Uterine smooth muscle cell (primary cell): Measurements from ENCODE around the gene SEC16B. TPM values are rescaled to one million over a fixed set of nuclear protein-coding genes. Genes with fewer than 3 reads are reported as not detected.

Experiments used
- total RNA-seq: library from RNA; depleted of rRNA; stranded (reverse); fragments of >200 nt; gene quantifications from 2 replicates; pipeline ENCODE4 v1.2.3, GENCODE V29; 2014

Gene SEC16B, protein sequence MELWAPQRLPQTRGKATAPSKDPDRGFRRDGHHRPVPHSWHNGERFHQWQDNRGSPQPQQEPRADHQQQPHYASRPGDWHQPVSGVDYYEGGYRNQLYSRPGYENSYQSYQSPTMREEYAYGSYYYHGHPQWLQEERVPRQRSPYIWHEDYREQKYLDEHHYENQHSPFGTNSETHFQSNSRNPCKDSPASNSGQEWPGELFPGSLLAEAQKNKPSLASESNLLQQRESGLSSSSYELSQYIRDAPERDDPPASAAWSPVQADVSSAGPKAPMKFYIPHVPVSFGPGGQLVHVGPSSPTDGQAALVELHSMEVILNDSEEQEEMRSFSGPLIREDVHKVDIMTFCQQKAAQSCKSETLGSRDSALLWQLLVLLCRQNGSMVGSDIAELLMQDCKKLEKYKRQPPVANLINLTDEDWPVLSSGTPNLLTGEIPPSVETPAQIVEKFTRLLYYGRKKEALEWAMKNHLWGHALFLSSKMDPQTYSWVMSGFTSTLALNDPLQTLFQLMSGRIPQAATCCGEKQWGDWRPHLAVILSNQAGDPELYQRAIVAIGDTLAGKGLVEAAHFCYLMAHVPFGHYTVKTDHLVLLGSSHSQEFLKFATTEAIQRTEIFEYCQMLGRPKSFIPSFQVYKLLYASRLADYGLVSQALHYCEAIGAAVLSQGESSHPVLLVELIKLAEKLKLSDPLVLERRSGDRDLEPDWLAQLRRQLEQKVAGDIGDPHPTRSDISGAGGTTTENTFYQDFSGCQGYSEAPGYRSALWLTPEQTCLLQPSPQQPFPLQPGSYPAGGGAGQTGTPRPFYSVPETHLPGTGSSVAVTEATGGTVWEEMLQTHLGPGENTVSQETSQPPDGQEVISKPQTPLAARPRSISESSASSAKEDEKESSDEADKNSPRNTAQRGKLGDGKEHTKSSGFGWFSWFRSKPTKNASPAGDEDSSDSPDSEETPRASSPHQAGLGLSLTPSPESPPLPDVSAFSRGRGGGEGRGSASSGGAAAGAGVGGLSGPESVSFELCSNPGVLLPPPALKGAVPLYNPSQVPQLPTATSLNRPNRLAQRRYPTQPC
- 3.4 and 3.7 TPM in 2 replicates for total RNA-seq

DNA sequence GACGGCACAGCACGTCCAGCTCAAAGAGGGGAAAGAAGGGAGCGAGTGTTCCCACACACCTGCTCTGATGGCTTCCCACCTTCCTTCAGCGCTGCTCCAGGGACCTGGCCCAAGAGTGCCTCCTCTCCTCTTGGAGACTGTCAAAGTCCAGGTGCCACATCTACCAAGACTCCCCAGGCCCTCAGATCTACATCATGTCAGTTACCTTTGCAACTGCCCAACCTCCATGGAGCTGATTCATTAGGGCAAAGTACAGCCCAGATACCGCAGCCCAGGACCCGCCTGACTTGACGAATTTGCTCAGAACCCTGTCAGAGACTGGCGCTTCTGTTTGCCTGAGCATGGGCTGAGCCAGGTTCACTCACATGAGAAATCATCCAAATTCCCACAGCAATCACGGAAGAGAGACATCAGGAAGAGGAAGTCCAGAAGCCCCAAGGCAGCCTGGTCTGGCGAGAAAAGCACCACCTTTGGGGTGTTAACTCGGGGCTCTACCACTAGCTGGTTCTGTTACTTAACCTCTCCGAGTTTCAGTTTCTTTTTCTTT lies at the start of gene SEC16B:
Gene SEC16B, minus strand, starts transcription at position 234 of the 547 bp plus-strand sequence. CDS start 2,077 bp downstream, outside the sequence.

Other genes starting within 250 kb of the SEC16B start
- gene RASAL2, start 124.0 kb upstream of the SEC16B start, total RNA-seq: 21.6 and 26.6 TPM in 2 replicates